NCI-H1092 treated with DMSO at 0.1 percent for 48 hours (cell line): ENCODE results near the gene NIPA2.
"Not testable (repeated sequence)": the region's sequence is repeated elsewhere in the genome, so short reads cannot be mapped to it uniquely, and the experiment has no call there.

Source experiments
- DNase-seq: peaks from one replicate; lab custom pipeline; 2025; lab: John Stamatoyannopoulos, UW

Gene NIPA2

GRCh38 chr15:22838292-22839042 lies at the start of gene NIPA2:
TSS of gene NIPA2 (plus strand) at chr15:22838666. CDS start at chr15:22851732, 13,066 bp downstream.
- peak; percentile 95 for DNase-seq

GRCh38 chr15:22794063-22794462 lies 44.4 kb upstream of the NIPA2 start:
- DNase-seq = no peak

GRCh38 chr15:22794621-22795167 lies 43.8 kb upstream of the NIPA2 start:
- DNase-seq = no peak

GRCh38 chr15:22795206-22796063 lies 43.0 kb upstream of the NIPA2 start:
- no peak for DNase-seq

- DNase-seq = no peak
These were observed 42.4 kb upstream of the NIPA2 start for GRCh38 chr15:22796079-22796478.

- DNase-seq = no peak
These were observed 38.6 kb upstream of the NIPA2 start for GRCh38 chr15:22799902-22800301.

- DNase-seq = not testable (repeated sequence)
These were observed 35.5 kb upstream of the NIPA2 start for GRCh38 chr15:22803006-22803405.

- DNase-seq = no peak
These were observed 32.3 kb upstream of the NIPA2 start for GRCh38 chr15:22806156-22806555.

GRCh38 chr15:22806664-22807063 lies 31.8 kb upstream of the NIPA2 start:
- no peak for DNase-seq

- DNase-seq = not testable (repeated sequence)
These were observed 30.6 kb upstream of the NIPA2 start for GRCh38 chr15:22807831-22808230.

- no peak for DNase-seq
These were observed 30.2 kb upstream of the NIPA2 start for GRCh38 chr15:22808240-22808639.

- no peak for DNase-seq
These were observed 29.6 kb upstream of the NIPA2 start for GRCh38 chr15:22808761-22809280.

GRCh38 chr15:22810033-22810852 lies 28.2 kb upstream of the NIPA2 start:
- no peak for DNase-seq

GRCh38 chr15:22810853-22811338 lies 27.6 kb upstream of the NIPA2 start:
- no peak for DNase-seq

GRCh38 chr15:22811640-22812039 lies 26.8 kb upstream of the NIPA2 start:
- no peak for DNase-seq

GRCh38 chr15:22813844-22814243 lies 24.6 kb upstream of the NIPA2 start:
- no peak for DNase-seq

GRCh38 chr15:22815766-22816165 lies 22.7 kb upstream of the NIPA2 start:
- no peak for DNase-seq

GRCh38 chr15:22819651-22820050 lies 18.8 kb upstream of the NIPA2 start:
- no peak for DNase-seq

- no peak for DNase-seq
These were observed 14.9 kb upstream of the NIPA2 start for GRCh38 chr15:22823495-22824128.

- no peak for DNase-seq
These were observed 11.3 kb upstream of the NIPA2 start for GRCh38 chr15:22827125-22827524.

GRCh38 chr15:22831473-22831872 lies 7.0 kb upstream of the NIPA2 start:
- DNase-seq = no peak
